Adipose tissue (tissue), 3 donors: ENCODE results near the gene THY1. TPM values are rescaled to one million over a fixed set of nuclear protein-coding genes. Genes with fewer than 3 reads are reported as not detected.

ENCODE experiments used
- H3K27ac ChIP-seq: one replicate; pipeline ENCODE4 v1.5.1; 2013; ENCODE audit warnings: low read depth, low read length
- WGBS, 3 donors: extraction: QIAGEN DNeasy Blood & Tissue Kit; methylation state at CpG; one replicate each; pipeline ENCODE4 v1.1.7; 2013; 5-methylcytosine and 5-hydroxymethylcytosine counted together
- polyA plus RNA-seq, 3 donors: library from polyadenylated mRNA; stranded (reverse); fragments of 200-250 nt; gene quantifications; one replicate each; pipeline ENCODE4 v1.2.3, GENCODE V29; 2013
- donor health status: healthy with polysubstance abuse.
- donor health status: Bipolar disorder and iron deficiency.
- donor health status: healthy.

Gene THY1
- polyA plus RNA-seq, 3 donors = 6.5 to 90.1 (median 46.9) TPM

GRCh38 chr11:119376197-119376847 is 46.6 kb downstream of the THY1 start:
- WGBS, 3 donors = 42 to 80% (median 72%) methylated on average over 11 of the region's 11 CpGs
- H3K27ac ChIP-seq = peak overlapping the region; percentile 28

GRCh38 chr11:119375337-119376196 is 47.4 kb downstream of the THY1 start:
- 54 to 66% (median 62%) methylated on average over 14 of the region's 14 CpGs for WGBS, 3 donors
- peak overlapping the region; percentile 28 for H3K27ac ChIP-seq

- WGBS, 3 donors = 46 to 51% (median 46%) methylated on average over 11 of the region's 11 CpGs
- no peak overlapping the region for H3K27ac ChIP-seq
These were observed 48.2 kb downstream of the THY1 start for GRCh38 chr11:119374632-119375336.

GRCh38 chr11:119373921-119374631 is 48.9 kb downstream of the THY1 start:
- WGBS, 3 donors = 43 to 53% (median 52%) methylated on average over 5 of the region's 5 CpGs
- H3K27ac ChIP-seq = no peak overlapping the region

GRCh38 chr11:119373059-119373920 is 49.7 kb downstream of the THY1 start:
- 76 to 88% (median 77%) methylated on average over 23 of the region's 23 CpGs for WGBS, 3 donors
- H3K27ac ChIP-seq = no peak overlapping the region

- H3K27ac ChIP-seq = no peak overlapping the region
These were observed 50.5 kb downstream of the THY1 start for GRCh38 chr11:119372260-119373058.

GRCh38 chr11:119371778-119372182 is 51.2 kb downstream of the THY1 start:
- 44 to 57% (median 56%) methylated on average over 8 of the region's 8 CpGs for WGBS, 3 donors
- no peak overlapping the region for H3K27ac ChIP-seq

More at GRCh38 chr11:119372260-119373058, 50.5 kb downstream of the THY1 start:
- WGBS, 3 donors = 86 to 87% (median 87%) methylated on average over 26 of the region's 26 CpGs

- H3K27ac ChIP-seq = no peak overlapping the region
- WGBS, 3 donors = 79 to 82% (median 79%) methylated on average over 8 of the region's 8 CpGs
These were observed 51.8 kb downstream of the THY1 start for GRCh38 chr11:119371067-119371601.

- WGBS, 3 donors = 43 to 66% (median 63%) methylated on average over 8 of the region's 8 CpGs
- H3K27ac ChIP-seq = no peak overlapping the region
These were observed 52.4 kb downstream of the THY1 start for GRCh38 chr11:119370486-119371046.

GRCh38 chr11:119369132-119369925 is 53.6 kb downstream of the THY1 start:
- no peak overlapping the region for H3K27ac ChIP-seq
- WGBS, 3 donors = 39 to 80% (median 74%) methylated on average over 13 of the region's 13 CpGs

GRCh38 chr11:119368121-119369034 is 54.6 kb downstream of the THY1 start:
- no peak overlapping the region for H3K27ac ChIP-seq
- WGBS, 3 donors = 25 to 60% (median 51%) methylated on average over 17 of the region's 17 CpGs

- H3K27ac ChIP-seq = no peak overlapping the region
- WGBS, 3 donors = 55 to 61% (median 61%) methylated on average over 9 of the region's 9 CpGs
These were observed 55.3 kb downstream of the THY1 start for GRCh38 chr11:119367661-119368120.
